ENCODE data around the gene LCN15. TPM values are rescaled to one million over a fixed set of nuclear protein-coding genes. Genes with fewer than 3 reads are reported as not detected.

LCN15 gene
- total and polyA plus RNA-seq, 10 of the 15 experiments (the other 5 are each of a cell fraction or from before 2014, with no cell fraction given), result 0.37 to 0.50 TPM; not detected in 8

GRCh38 chr9:136805207-136805740 lies 41.0 kb upstream of the LCN15 start:
- H3K4me2 ChIP-seq (ENCODE audit: control insufficient read depth, insufficient read depth), result no peak overlapping the region
- WGBS (ENCODE audit: insufficient coverage, insufficient replicate concordance, low lambda C conversion rate, missing lambda C conversion rate), result 70% methylated on average over 12 of the region's 12 CpGs
- H3K36me3 ChIP-seq (ENCODE audit: control insufficient read depth in 2 of 2, insufficient read depth in 2 of 2, low read length in 1 of 2), result peaks cover 0 to 4% of the 10 kb centered on the region in 2 experiments; a peak in 2 of 4 replicates
- no peaks in the 10 kb centered on the region for H3K9me3 ChIP-seq (replicated peaks; ENCODE audit: control insufficient read depth, insufficient read depth, low read length)
- no TSS peak for BruUV-seq (replicated peaks)
- SMC1A ChIA-PET (ENCODE audit: uncharacterized antibody, unreplicated experiment), result no interaction called here
- CTCF ChIA-PET, result interaction anchor here (0.9 to 4.4 kb wide), 3 partner anchors 12 to 230 kb away, joined by 3 to 15 read pairs (median 6); no protein-coding TSS in a partner anchor
- no peak overlapping the region for H3K9ac ChIP-seq (ENCODE audit: control insufficient read depth, insufficient read depth, low read length)
- TF ChIP-seq BCL3 (IDR thresholded peaks at IDR 0.05; ENCODE audit: borderline replicate concordance, insufficient read depth, low read depth, low read length, poor library complexity, severe bottlenecking) (no peak), ZSCAN29 (IDR thresholded peaks at IDR 0.05) (no peak), RB1 (IDR thresholded peaks at IDR 0.05; ENCODE audit: borderline replicate concordance) (no peak), SUPT20H (IDR thresholded peaks at IDR 0.05; ENCODE audit: borderline replicate concordance, control insufficient read depth, low read depth, low read length) (no peak), ZNF592 (IDR thresholded peaks at IDR 0.05) (no peak), E2F8 (IDR thresholded peaks at IDR 0.05; ENCODE audit: low read depth, partially characterized antibody) (no peak), HDAC2 (IDR thresholded peaks at IDR 0.05) (no peak), CREB1 (IDR thresholded peaks at IDR 0.05; ENCODE audit: low read depth) (no peak), PBX3 (IDR thresholded peaks at IDR 0.05; ENCODE audit: insufficient replicate concordance, low read depth, low read length) (no peak)
- in situ Hi-C loops (cut with MboI) (no loop called here), intact Hi-C loops (cut with micrococcal nuclease; ENCODE audit: unreplicated experiment) (loop anchor here (10.0 kb wide), 1 partner anchor 80 kb away; the partner anchor contains the start of gene TRAF2)
- H3K27me3 ChIP-seq (replicated peaks in 1 of 2; ENCODE audit: control insufficient read depth in 2 of 2, insufficient read depth in 2 of 2, low read length in 1 of 2), result no peaks in the 10 kb centered on the region
- ATAC-seq (no peak), FAIRE-seq (no peak), DNase-seq (ENCODE audit: low read depth, low spot score) (no peak)
- RAD21 ChIA-PET (ENCODE audit: unreplicated experiment), result interaction anchor here (1.4 kb wide), 1 partner anchor 230 kb away, joined by 4 read pairs; no protein-coding TSS in a partner anchor
- H3K79me2 ChIP-seq (ENCODE audit: control insufficient read depth, insufficient read depth, low read length), result peaks cover 27% of the 10 kb centered on the region
- H3K27ac ChIP-seq (ENCODE audit: control insufficient read depth, insufficient read depth), result no peak overlapping the region
- H3K4me1 ChIP-seq (ENCODE audit: control insufficient read depth, insufficient read depth, low read length), result peaks cover 15% of the 10 kb centered on the region
- no peak overlapping the region for H2AFZ ChIP-seq (ENCODE audit: control insufficient read depth, low read depth, low read length)
- H4K20me1 ChIP-seq (ENCODE audit: control insufficient read depth, insufficient read depth), result no peaks in the 10 kb centered on the region
- H3K4me3 ChIP-seq, result no peak overlapping the region
- POLR2A ChIA-PET, result interaction anchor here (0.5 to 1.2 kb wide), 3 partner anchors 10 to 345 kb away, joined by 3 read pairs; no protein-coding TSS in a partner anchor
